KOPT-K1 (cell line): ENCODE results near the gene HSPA1A.
"Not testable (repeated sequence)": the region's sequence is repeated elsewhere in the genome, so short reads cannot be mapped to it uniquely, and the experiment has no call there.

Source experiments
- H3K27ac ChIP-seq: fragments of 200-600 bp; sonication (generic); 2 replicates; pipeline ENCODE4 v1.5.1; 2016; ENCODE audit warnings: antibody characterized with exemption, mild to moderate bottlenecking, low read depth, low read length; ENCODE audit not compliant: poor library complexity, severe bottlenecking
- H3K36me3 ChIP-seq: fragments of 200-600 bp; sonication (generic); 2 replicates; pipeline ENCODE4 v1.5.1; 2017; ENCODE audit warnings: antibody characterized with exemption, mild to moderate bottlenecking, low read length, moderate library complexity; ENCODE audit not compliant: insufficient read depth
- H3K9me3 ChIP-seq: fragments of 200-600 bp; sonication (generic); 2 replicates; pipeline ENCODE4 v1.5.1; 2017; ENCODE audit warnings: antibody characterized with exemption, low read length, mild to moderate bottlenecking; ENCODE audit not compliant: insufficient read depth, poor library complexity, severe bottlenecking

The HSPA1A gene

GRCh38 chr6:31794866-31795615, 20.3 kb upstream of the HSPA1A start:
- H3K9me3 ChIP-seq, result no peaks in the 10 kb centered on the region
- H3K36me3 ChIP-seq, result peaks cover 52% of the 10 kb centered on the region
- peak overlapping the region; percentile 96 for H3K27ac ChIP-seq

DNA sequence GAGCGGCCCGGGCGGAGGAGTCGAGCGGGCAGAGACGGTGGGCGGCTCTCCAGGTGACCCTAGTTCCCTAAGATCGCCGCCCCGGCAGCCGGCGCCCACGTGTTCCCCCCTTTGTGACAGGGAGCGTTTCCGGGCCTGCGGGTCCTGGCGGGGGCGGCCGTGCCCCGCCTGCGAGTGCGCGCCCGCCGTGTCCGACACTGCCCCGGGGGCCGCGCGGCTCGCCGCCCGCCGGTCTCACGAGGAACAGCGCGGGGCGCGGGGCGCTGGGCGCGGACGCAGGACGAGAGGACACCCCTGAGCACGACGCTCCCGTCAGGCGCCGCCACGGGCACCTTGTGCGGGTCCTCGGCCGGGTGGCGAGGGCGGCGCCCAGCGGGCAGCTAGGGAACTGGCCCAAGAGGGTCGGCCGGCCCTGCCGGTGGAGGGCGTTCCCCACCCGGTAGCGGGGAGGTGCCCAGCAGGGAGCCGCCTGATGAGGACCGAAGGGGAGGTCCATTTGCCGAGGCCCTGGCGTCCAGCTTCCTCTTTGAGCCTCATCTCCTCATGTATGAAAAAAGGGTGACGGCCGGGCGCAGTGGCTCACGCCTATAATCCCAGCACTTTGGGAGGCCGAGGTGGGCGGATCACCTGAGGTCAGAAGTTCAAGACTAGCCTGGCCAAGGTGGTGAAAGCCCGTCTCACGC, 19.6 kb upstream of the HSPA1A start, which contains the start of gene VARS1:
Gene VARS1, minus strand, starts transcription at position 137 of the 683 bp plus-strand sequence. CDS start 535 bp downstream, outside the sequence.
- H3K27ac ChIP-seq, result peak within 1 kb of the TSS; percentile 96
- H3K9me3 ChIP-seq, result no peaks in the 10 kb centered on the region
- peaks cover 50% of the 10 kb centered on the region for H3K36me3 ChIP-seq

GRCh38 chr6:31796993-31797385, 18.4 kb upstream of the HSPA1A start:
- Histone ChIP-seq H3K9me3 (no peaks in the 10 kb centered on the region), H3K27ac (peak overlapping the region; percentile 64), H3K36me3 (peaks cover 52% of the 10 kb centered on the region)

DNA sequence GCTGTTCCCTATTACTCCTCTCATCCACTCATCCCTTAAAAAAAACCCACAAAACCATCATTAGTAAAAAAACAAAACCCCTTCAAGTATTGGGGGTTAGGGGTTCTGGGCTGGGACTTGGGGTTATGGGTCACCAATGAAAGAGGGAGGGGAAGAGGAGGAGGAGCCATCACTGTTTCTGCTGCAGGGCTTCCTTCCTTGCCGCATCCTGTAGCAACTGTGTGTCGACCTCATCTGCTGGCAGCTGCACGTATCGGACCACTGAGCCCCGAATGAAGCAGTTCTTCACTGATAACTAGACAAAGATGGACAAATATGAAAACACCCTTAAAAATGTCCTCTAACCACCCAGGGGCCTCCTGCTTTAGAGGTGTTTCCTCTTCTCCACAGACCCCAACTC, 17.8 kb upstream of the HSPA1A start:
- H3K36me3 ChIP-seq, result peaks cover 52% of the 10 kb centered on the region
- no peaks in the 10 kb centered on the region for H3K9me3 ChIP-seq
- H3K27ac ChIP-seq, result peak overlapping the region; percentile 64

GRCh38 chr6:31799781-31800180, 15.6 kb upstream of the HSPA1A start:
- Histone ChIP-seq H3K36me3 (peaks cover 61% of the 10 kb centered on the region), H3K9me3 (no peaks in the 10 kb centered on the region), H3K27ac (no peak overlapping the region)

- not testable (repeated sequence) for H3K9me3 ChIP-seq, H3K27ac ChIP-seq
- H3K36me3 ChIP-seq, result peaks cover 65% of the 10 kb centered on the region
Measured at GRCh38 chr6:31801031-31801927, 14.1 kb upstream of the HSPA1A start.

- peaks cover 39% of the 10 kb centered on the region for H3K36me3 ChIP-seq
- H3K9me3 ChIP-seq, result no peaks in the 10 kb centered on the region
- peak overlapping the region; percentile 86 for H3K27ac ChIP-seq
Measured at GRCh38 chr6:31805939-31806469, 9.3 kb upstream of the HSPA1A start.

DNA sequence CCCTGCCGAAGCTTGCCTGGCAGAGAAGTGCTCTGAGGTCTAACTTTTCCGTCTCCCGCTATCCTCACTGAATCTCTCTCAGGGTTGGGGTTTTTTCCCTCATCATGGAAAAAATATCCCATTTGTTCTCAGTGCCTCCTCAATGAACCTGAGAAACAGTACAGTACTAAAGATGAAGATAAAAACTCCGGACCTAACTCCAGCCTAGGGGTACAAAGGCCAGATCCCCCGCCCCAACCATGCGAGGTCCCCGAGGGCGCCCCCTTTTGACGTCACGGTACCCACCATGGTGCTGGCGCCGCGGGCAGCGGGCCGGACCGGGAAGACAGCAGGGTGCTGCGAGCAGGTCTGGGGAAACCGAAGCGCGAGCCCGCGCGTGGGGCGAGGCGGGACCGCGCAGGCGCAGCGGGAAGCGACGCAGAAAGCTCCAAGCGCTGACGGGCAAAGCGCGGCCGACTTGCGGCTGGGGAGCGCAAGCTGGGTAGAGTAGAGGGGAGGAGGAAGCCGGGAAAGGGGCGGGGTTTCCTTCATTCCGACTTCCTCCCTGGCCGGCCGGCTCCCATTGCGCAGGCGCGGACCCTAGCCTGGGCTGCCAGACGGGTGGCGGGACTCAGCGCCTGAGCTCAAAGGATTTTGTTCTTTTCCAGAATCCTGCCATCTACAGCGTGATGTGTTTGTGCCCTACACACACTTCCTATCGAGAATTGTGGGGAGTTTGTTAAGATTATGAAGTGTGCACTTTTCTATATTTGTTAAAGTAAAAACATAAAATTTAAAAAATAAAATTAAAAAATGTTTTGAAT, 8.7 kb upstream of the HSPA1A start, which contains the start of gene LSM2:
Gene LSM2, minus strand, starts transcription at position 497 of the 803 bp plus-strand sequence. Its CDS starts 209 bp downstream, at position 288.
- H3K27ac ChIP-seq, result peak within 1 kb of the TSS; percentile 86
- H3K36me3 ChIP-seq, result peaks cover 32% of the 10 kb centered on the region
- no peaks in the 10 kb centered on the region for H3K9me3 ChIP-seq

- not testable (repeated sequence) for H3K27ac ChIP-seq, H3K9me3 ChIP-seq
- H3K36me3 ChIP-seq, result peaks cover 14% of the 10 kb centered on the region
Measured at GRCh38 chr6:31808599-31808998, 6.7 kb upstream of the HSPA1A start.

DNA sequence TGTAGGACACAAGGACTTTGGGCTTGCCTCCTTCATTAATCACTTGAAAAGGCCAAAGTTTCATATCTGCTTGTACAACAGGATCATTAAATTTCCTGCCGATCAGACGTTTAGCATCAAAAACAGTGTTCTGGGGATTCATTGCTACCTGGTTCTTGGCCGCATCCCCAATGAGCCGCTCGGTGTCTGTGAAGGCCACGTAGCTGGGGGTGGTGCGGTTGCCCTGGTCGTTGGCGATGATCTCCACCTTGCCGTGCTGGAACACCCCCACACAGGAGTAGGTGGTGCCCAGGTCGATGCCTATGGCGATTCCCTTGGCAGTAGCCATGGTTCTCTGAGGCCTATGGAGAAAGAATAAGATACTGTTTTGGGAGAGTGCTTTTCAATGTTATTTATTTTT, 3.7 kb upstream of the HSPA1A start:
- Histone ChIP-seq H3K9me3 (no peaks in the 10 kb centered on the region), H3K36me3 (no peaks in the 10 kb centered on the region), H3K27ac (no peak overlapping the region)

DNA sequence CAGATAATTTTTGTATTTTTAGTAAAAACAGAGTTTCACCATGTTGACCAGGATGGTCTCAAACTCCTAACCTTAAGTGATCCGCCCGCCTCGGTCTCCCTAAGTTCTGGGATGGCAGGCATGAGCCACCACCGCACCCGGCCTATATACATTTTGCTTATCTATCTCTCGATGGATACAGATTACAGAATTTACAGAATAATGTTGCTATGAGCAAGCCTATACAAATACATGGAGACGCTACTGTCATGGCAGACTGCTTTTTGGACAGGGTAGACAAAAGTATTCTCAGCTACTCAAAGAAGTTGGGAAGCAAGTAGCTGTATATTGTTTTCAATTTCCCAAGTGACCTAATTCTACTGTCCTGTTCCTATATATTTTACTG, 1.9 kb upstream of the HSPA1A start:
- H3K27ac ChIP-seq, result no peak overlapping the region
- no peaks in the 10 kb centered on the region for H3K9me3 ChIP-seq
- no peaks in the 10 kb centered on the region for H3K36me3 ChIP-seq

DNA sequence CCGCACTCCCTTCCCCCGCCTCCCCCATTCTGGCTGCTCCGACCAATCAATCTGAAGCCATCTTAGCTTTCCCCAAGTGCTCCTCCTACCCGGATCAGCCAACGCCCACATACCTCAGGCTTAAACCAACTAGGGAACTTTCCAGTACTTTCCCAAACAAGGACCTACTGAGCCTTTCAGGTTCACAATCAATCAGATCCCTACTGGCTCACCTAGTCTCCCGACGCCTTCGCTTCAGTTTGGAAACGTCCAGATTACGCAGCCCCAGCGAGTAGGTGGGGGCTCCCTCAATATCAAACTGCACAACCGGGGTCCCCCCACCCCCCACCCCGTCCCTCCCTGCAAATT, 692 bp upstream of the HSPA1A start:
- H3K36me3 ChIP-seq, result no peaks in the 10 kb centered on the region
- H3K9me3 ChIP-seq, result no peaks in the 10 kb centered on the region
- H3K27ac ChIP-seq, result no peak overlapping the region

DNA sequence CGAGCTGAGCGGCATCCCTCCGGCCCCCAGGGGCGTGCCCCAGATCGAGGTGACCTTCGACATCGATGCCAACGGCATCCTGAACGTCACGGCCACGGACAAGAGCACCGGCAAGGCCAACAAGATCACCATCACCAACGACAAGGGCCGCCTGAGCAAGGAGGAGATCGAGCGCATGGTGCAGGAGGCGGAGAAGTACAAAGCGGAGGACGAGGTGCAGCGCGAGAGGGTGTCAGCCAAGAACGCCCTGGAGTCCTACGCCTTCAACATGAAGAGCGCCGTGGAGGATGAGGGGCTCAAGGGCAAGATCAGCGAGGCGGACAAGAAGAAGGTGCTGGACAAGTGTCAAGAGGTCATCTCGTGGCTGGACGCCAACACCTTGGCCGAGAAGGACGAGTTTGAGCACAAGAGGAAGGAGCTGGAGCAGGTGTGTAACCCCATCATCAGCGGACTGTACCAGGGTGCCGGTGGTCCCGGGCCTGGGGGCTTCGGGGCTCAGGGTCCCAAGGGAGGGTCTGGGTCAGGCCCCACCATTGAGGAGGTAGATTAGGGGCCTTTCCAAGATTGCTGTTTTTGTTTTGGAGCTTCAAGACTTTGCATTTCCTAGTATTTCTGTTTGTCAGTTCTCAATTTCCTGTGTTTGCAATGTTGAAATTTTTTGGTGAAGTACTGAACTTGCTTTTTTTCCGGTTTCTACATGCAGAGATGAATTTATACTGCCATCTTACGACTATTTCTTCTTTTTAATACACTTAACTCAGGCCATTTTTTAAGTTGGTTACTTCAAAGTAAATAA, 2.0 kb downstream of the HSPA1A start:
- peak overlapping the region; percentile 18 for H3K27ac ChIP-seq
- not testable (repeated sequence) for H3K36me3 ChIP-seq, H3K9me3 ChIP-seq
